ENCODE results near the gene OSBPL1A. TPM values are rescaled to one million over a fixed set of nuclear protein-coding genes. Genes with fewer than 3 reads are reported as not detected.
A peak's percentile ranks its signal among the peaks of the same experiment; 100 is the strongest.

OSBPL1A gene
- total RNA-seq, 4 donors from 2014 or later, result 16.1 to 80.0 (median 61.4) TPM

GRCh38 chr18:24427484-24427883 lies 29.9 kb upstream of the OSBPL1A start:
- Histone ChIP-seq H3K9me3 (no peaks in the 10 kb centered on the region), H3K27ac (no peak overlapping the region), H3K4me3 (peak overlapping the region in 3 of 4 donors; percentile 63 to 94 (median 70)), H3K27me3 (peaks cover 24% of the 10 kb centered on the region), H3K36me3 (no peaks in the 10 kb centered on the region), H3K4me1 (peaks cover 0 to 13% (median 6%) of the 10 kb centered on the region in 4 donors)
- TF ChIP-seq EP300 (IDR thresholded peaks at IDR 0.05; ENCODE audit: low read depth) (no peak), POLR2A (IDR thresholded peaks at IDR 0.05) (no peak), POLR2AphosphoS5 (IDR thresholded peaks at IDR 0.05) (no peak)
- TF ChIP-seq, protein P1, sequence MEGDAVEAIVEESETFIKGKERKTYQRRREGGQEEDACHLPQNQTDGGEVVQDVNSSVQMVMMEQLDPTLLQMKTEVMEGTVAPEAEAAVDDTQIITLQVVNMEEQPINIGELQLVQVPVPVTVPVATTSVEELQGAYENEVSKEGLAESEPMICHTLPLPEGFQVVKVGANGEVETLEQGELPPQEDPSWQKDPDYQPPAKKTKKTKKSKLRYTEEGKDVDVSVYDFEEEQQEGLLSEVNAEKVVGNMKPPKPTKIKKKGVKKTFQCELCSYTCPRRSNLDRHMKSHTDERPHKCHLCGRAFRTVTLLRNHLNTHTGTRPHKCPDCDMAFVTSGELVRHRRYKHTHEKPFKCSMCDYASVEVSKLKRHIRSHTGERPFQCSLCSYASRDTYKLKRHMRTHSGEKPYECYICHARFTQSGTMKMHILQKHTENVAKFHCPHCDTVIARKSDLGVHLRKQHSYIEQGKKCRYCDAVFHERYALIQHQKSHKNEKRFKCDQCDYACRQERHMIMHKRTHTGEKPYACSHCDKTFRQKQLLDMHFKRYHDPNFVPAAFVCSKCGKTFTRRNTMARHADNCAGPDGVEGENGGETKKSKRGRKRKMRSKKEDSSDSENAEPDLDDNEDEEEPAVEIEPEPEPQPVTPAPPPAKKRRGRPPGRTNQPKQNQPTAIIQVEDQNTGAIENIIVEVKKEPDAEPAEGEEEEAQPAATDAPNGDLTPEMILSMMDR (IDR thresholded peaks at IDR 0.05), result no peak
- WGBS, 2 donors (ENCODE audit: low coverage in 1 of 2), result 47 to 67% methylated on average over 2 to 3 of the region's 3 CpGs
- DNase-seq, result no peak
- in situ Hi-C loops (cut with MboI; ENCODE audit: low pct_ligation_motif_present in 1 of 4, low pct_unique_long_range_greater_than_20kb in 1 of 4, low sequenced_read_pairs in 3 of 4) (no loop called here), intact Hi-C loops (cut with DNase I; ENCODE audit: low total_unique reads) (no loop called here)

DNA sequence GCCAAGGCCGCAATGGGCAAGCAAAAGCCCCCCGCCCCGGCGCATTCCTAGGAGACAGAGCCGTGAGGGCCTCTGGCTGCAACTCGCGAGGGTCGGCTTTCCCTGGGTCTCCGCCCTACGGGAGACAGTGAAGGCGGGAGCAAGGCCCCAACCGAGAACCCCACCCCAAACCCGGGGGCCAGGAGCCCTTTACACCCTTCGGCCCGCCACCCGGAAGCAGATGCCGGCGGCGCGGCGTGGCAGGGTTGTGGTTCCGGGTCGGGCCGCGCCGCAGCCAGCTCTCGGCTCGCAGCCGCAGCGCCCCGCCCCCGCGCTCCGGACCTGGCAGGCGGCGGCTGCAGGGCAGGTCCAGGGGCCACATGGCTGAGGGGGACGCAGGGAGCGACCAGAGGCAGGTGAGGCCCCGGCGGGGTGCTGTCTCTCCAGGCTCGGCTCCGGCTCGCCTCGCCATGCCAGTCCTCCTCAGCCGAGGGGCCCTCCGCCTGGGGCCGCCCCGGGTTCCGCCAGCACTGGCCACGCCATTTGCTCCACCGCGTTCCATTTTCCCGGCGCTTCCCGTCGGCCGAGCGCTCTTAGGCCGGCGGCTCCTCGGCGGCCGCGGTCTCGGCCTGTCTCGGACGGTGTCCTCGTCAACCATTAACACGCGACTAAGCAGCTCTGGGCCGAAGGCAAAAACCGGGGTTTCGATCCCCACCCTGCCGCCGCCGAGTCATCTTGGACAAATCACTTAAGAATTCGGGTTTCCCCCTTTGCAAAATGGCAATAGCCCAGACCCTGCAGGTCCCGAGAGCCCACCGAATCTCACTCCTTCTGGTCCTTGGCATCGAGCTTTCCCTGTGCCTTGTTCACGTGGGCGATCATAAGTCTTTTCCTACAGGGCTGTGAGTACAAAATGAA lies 29.0 kb upstream of the OSBPL1A start, which contains the start of gene IMPACT:
Gene IMPACT, plus strand, starts transcription at position 273 of the 897 bp plus-strand sequence. Its CDS starts 87 bp downstream, at position 360.
- in situ Hi-C loops (cut with MboI; ENCODE audit: low pct_ligation_motif_present in 1 of 4, low pct_unique_long_range_greater_than_20kb in 1 of 4, low sequenced_read_pairs in 3 of 4), result no loop called here
- DNase-seq, result peak; percentile 84

DNA sequence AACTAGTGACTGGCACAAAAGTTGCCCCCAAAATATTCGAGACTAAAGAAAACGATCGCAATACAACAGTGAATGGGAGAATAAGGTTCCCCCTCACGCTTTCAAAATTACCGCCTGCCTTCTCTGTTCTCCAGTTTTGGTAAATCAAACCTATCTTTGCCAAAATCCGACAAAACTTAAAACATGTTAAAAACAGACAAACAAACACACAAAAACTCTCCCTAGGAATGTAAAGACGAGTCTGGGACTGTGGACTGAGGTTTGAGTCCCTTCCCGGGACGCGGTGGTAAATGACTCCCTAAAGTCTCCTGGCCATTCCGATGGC lies 28.4 kb upstream of the OSBPL1A start:
- in situ Hi-C loops (cut with MboI; ENCODE audit: low pct_ligation_motif_present in 1 of 4, low pct_unique_long_range_greater_than_20kb in 1 of 4, low sequenced_read_pairs in 3 of 4), result no loop called here
- peak overlapping the region; percentile 86 to 87 (median 86) for H3K27ac ChIP-seq
- no peaks in the 10 kb centered on the region for H3K9me3 ChIP-seq
- DNase-seq, result no peak
- H3K27me3 ChIP-seq, result peaks cover 36% of the 10 kb centered on the region
- peaks cover 0 to 13% (median 6%) of the 10 kb centered on the region in 4 donors for H3K4me1 ChIP-seq
- H3K4me3 ChIP-seq, result peak overlapping the region; percentile 53 to 94 (median 66)
- TF ChIP-seq EP300 (IDR thresholded peaks at IDR 0.05; ENCODE audit: low read depth) (no peak), POLR2AphosphoS5 (IDR thresholded peaks at IDR 0.05) (no peak), POLR2A (IDR thresholded peaks at IDR 0.05) (no peak)
- TF ChIP-seq, protein P1 (IDR thresholded peaks at IDR 0.05), result no peak
- WGBS, 2 donors (ENCODE audit: low coverage in 1 of 2), result 44 to 59% methylated on average over 6 to 11 of the region's 11 CpGs
- H3K36me3 ChIP-seq, result no peaks in the 10 kb centered on the region
- intact Hi-C loops (cut with DNase I; ENCODE audit: low total_unique reads), result no loop called here

More for the DNA sequence above, 29.0 kb upstream of the OSBPL1A start, which contains the start of gene IMPACT:
- 4 to 10% methylated on average over 2 to 65 of the region's 82 CpGs for WGBS, 2 donors (ENCODE audit: low coverage in 1 of 2)
- Histone ChIP-seq H3K4me1 (peaks cover 0 to 13% (median 6%) of the 10 kb centered on the region in 4 donors), H3K27ac (peak within 1 kb of the TSS; percentile 86 to 87 (median 86)), H3K9me3 (no peaks in the 10 kb centered on the region), H3K36me3 (no peaks in the 10 kb centered on the region), H3K4me3 (peak within 1 kb of the TSS; percentile 53 to 94 (median 66)), H3K27me3 (peaks cover 32% of the 10 kb centered on the region)
- intact Hi-C loops (cut with DNase I; ENCODE audit: low total_unique reads), result no loop called here
- TF ChIP-seq, protein P1 (IDR thresholded peaks at IDR 0.05), result no peak
- TF ChIP-seq POLR2AphosphoS5 (IDR thresholded peaks at IDR 0.05), result peak in 2 of 3 donors; percentile 41 to 54

DNA sequence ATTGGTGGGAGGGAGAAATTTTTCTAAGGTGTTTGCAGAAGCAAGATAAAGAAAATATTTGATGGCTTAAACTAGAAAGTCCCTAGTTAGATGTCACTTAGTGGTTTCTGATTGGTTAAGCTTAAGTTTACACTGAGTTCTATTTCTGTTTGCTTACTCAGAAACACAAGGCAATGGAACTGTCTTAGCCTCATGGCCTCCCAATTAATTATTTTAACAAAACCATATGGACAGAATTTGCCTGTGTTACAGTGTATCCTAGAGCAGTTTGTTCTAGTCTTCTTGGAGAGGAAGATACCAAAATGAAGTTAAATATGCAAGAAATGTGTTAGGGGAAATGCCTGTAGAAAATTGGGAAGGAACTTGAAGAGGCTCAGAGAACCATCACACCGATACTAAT lies 24.2 kb upstream of the OSBPL1A start:
- Histone ChIP-seq H3K4me3 (no peak overlapping the region), H3K27ac (no peak overlapping the region), H3K4me1 (no peaks in the 10 kb centered on the region), H3K27me3 (peaks cover 72% of the 10 kb centered on the region), H3K9me3 (no peaks in the 10 kb centered on the region), H3K36me3 (no peaks in the 10 kb centered on the region)
- 85% methylated on average over 1 of the region's 1 CpG; no CpG with 5 or more reads in 1 of the 2 donors for WGBS, 2 donors (ENCODE audit: low coverage in 1 of 2)
- in situ Hi-C loops (cut with MboI; ENCODE audit: low pct_ligation_motif_present in 1 of 4, low pct_unique_long_range_greater_than_20kb in 1 of 4, low sequenced_read_pairs in 3 of 4), result no loop called here
- DNase-seq, result no peak
- intact Hi-C loops (cut with DNase I; ENCODE audit: low total_unique reads), result no loop called here
- TF ChIP-seq POLR2A (IDR thresholded peaks at IDR 0.05) (no peak), POLR2AphosphoS5 (IDR thresholded peaks at IDR 0.05) (no peak), EP300 (IDR thresholded peaks at IDR 0.05; ENCODE audit: low read depth) (no peak)
- TF ChIP-seq, protein P1 (IDR thresholded peaks at IDR 0.05), result no peak

Measured in transverse colon (tissue), 4 donors.